Endometrial microvascular endothelial cells (primary cell): ENCODE results near the gene RFC1. TPM values are rescaled to one million over a fixed set of nuclear protein-coding genes. Genes with fewer than 3 reads are reported as not detected.
"Not testable (repeated sequence)": the region's sequence is repeated elsewhere in the genome, so short reads cannot be mapped to it uniquely, and the experiment has no call there.

ENCODE experiments used
- in situ Hi-C: cut with HindIII; loops from 2 replicates; pipeline ENCODE4 v1.10.0; 2017; ENCODE audit warnings: low sequenced_read_pairs, low pct_unique_long_range_greater_than_20kb; ENCODE audit errors: inconsistent ontology term
- total RNA-seq: library from RNA; depleted of rRNA; stranded (reverse); fragments of >200 nt; gene quantifications from one replicate; pipeline ENCODE4 v1.2.3, GENCODE V29; 2015; ENCODE audit errors: inconsistent ontology term

The RFC1 gene
- total RNA-seq, 1 donor from 2014 or later = 40.4 TPM

DNA sequence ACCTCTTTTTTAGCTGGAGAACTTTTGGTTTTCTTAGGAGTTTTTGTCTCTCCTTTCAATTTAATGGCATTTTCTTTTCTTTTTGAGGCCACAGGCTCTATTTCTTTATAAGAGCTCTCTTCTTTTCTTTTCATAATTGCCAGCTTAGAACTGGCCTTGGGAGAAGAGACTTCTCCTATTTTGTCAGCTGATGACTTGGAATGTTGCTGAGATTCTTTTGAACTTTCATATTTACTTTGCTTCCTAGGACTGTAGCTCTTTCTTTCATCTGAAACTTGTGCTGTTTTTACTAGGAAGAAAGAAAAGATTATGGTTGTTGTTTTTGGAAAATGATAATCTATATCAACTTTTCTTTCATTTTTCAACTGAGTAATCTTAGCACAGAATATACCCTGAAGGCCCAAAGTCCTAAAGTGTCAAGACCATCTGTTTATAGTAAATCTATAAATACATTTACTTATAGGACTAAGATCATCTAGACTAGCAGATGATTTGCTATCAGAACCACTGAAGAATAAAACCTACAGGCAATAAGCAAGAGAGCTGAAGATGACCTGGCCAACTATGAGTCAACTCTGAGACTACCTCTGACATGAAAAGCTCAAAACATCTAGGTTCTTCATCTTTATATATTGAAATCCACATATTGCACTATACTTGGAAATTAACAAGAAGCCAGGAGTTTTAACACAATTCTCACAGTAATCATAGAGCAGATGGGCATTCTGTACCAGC is 45.6 kb downstream of the RFC1 start:
- in situ Hi-C loops = no loop called here

DNA sequence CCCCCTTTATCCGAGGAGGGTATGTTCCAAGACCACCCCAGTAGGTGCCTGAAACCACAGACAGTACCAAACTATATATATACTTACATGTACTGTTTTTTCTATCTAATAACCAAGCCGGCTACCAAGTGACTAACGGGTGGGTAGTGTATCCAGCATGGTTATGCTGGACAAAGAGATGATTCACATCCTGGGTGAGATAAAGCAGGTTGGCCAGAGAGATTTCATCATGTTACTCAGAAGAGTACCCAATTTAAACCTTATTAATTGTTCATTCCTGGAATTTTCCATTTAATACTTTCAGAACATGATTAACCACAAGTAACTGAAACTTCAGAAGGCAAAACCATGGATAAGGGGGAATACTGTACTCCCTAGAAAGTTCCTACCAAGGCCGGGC is 46.5 kb downstream of the RFC1 start:
- in situ Hi-C loops = no loop called here

DNA sequence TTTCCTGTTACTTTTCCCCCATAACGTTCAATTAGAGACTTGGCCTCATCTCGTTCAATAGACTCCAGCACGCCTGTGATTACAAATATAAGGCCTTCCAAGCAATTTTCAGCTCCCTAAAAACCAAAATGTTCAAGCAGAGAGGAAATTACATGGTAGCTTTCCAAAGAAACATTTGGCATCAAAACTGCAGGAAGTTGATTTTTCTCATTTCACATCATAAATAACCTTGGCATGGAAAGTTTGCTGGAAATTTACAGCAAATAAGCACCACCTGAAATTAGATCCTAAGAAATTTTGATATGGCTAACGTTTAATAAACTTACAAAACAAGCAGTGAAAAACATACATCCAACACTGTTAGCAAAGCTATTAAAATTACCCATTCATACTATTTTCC is 53.3 kb downstream of the RFC1 start:
- in situ Hi-C loops = no loop called here

DNA sequence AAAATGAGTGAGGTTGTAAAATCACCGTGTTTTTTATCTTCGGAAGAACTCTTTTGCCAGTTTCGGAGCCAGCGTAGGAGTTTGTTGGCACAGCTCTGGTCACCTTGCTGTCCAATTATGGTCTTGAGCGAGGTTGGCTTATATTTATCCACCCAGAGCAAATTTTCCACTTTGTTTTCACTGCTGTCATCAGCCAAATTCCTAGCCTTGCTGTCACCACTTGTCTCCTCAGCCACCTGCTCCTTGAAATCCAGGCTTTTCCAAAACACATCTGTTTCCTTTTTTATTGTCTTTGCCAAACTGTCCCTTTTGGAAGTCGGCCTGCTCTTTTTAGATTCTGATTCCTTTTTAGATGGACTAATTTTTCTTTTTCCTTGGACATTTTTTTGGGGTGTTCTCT is 57.6 kb downstream of the RFC1 start:
- in situ Hi-C loops = no loop called here

DNA sequence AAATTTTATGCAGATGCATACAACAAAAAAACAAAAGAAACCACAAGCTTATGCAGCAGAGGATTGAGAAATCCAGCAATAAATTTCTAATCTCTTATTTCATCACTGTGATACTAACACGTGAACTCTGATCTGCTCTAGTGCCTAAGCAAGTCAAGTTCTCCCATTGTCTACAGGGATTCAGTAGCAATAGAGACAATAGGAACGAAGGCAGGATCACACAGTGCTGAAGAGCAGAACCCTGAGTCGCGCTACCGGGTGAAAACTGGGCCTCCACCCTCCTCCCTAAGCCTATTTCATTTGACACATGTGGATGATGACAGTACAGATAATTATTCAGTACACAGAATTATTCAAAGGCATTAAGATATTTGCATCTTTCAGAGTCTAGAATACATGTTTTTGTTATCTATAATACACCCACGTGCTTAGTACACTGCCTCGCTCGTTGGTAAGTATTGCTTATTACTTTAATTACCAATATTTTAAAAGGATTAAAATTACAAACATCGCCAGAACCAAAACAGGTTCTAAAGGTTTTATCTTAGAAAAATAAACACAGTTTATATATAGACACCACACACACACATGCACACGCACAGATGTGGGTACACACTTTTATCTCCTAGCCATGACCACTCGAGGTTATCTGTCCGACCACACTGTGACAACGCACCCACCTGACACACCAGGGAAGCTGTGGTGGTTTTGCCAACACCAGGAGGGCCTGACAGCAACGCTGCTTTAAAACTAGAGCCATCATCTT is 60.1 kb downstream of the RFC1 start:
- in situ Hi-C loops = no loop called here

DNA sequence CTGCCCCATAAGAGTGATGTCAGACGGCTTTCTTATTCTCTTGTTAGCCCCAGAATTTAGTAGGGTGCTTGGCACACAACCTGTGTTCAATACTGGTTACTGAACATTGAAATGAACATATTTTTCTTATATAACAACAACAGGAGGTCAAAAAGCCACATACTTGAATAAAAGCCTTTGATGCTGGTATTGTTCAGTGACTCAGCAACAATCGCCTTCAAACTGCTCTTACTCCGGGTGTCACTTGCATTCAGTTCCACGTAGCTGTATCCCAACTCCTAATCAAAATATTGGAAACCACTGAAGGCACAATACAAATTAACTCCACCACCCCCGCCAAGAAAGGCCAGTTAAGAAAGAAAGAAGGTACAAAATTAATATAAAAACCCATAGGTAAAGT is 61.5 kb downstream of the RFC1 start:
- in situ Hi-C loops = no loop called here

DNA sequence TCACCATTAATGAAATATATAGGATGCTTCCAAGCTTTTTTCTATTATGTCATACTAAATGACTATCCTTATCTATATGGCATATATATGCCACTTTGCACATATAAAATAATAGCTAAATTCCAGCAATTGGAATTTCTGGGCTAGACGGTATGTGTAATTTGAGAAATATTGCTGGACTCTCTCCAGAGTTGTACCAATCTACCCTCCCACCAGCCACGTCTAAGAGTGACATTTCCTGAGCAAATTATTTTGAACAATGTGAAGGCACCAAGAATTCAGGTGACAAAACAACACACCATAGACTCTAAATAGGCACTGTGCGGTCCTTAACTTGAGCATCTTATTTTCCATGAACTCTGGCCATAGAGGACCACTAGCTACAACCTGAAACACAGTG is 62.3 kb downstream of the RFC1 start:
- in situ Hi-C loops = no loop called here

DNA sequence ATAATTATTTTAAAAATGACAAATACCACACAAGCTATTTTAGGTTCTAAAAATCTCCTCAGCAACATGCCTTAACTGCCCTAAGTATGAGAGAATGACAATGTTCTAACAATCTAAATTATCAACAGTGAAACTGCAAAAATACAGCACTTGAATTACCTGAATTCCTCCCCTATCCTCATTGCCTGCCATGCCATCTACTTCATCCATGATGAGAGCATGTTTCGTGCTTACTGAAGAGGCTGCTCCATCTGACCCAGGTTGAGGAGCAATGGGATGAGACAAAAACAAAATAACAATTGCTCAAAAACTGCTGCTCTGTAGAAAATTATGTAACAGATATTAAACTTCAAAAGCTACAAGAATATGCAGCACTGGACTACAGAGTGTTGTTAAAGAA is 63.3 kb downstream of the RFC1 start:
- in situ Hi-C loops = no loop called here

DNA sequence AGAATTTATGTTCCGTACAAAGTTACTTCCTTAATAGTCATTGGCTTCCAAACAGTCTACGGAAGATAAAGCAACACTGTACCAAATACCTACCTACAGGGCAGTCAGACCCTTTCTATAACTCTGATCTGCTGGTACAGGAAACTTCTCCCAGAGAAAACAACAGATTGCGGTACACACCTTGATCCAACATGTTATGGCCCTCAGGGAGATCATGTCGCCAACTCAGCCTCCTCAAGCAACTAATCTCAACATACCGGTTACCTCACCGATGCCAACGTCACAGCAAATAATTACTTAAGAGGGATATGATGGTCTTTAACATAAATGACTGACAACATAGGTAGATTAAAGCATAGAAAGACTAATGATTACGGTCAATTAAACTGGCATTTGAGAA is 70.4 kb downstream of the RFC1 start:
- in situ Hi-C loops = no loop called here

DNA sequence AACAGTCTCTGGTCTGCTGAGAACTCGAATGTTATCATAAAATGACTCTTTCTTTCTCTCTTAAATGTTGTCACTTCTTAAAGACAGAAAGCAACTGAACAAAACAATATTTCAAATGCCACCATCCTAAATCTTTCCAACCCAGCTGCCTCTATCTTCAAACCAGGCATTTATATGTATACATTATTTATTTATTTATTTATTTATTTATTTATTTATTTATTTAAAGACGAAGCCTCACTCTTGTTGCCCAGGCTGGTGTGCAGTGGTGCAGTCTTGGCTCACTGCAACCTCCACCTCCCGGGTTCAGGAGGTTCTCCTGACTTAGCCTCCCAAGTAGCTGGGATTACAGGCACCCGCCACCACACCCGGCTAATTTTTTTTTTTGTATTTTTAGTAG is 73.7 kb downstream of the RFC1 start:
- in situ Hi-C loops = not testable (repeated sequence)

DNA sequence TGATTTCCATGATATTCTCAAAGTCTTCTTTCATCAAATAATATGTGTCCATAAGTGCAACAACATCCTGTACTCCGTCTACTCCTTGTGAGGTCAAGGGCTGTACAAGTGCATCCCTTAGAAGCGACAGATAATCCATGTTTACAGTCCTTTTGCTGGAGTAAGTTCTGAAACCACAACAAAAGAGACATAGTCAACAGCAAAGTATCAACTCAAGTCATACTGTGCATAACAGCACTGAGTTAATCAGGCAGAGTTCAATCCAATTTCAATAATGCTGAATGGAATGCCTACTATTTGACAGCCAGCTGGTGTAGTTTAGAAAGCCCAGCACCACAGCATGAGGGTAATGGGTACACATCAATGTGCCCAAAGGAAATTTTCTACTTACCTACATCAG is 74.5 kb downstream of the RFC1 start:
- in situ Hi-C loops = no loop called here

DNA sequence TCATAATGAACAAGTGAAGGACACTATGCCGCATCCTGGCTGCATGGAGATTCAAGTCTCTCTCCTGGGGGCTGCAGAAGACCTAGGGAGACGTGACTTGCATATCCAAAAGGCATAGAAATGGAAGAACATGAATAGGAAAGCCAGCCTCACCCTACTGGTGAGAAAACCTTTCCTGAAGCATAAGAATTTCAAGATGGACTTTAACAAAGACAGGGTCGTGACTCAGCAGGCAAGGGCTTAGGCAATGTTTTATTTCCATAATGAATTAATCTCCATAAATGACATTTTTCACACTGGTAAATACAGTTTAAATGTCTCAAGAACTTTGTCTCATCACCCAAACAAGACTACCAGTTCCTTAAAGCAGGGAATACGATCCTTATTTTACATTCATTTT is 78.9 kb downstream of the RFC1 start:
- in situ Hi-C loops = no loop called here

DNA sequence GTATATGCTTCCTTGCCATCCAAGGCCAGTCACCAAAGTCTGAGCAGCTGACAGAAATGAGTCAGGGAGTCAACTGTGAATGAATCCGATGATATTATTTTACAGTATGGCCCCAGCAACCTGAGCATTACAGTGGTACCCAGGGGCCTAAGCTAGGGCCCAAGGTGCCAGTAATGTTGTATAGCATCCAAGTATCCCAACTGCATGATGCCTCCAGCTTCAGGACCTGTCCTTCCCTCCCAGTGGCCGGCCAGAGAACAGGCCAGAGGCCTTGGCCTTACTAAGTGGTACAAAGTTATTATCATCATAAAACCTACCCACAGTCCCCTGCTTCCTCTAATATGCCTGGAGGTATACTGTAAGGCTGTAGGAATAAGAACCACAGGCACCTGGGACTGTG is 79.9 kb downstream of the RFC1 start:
- in situ Hi-C loops = no loop called here

DNA sequence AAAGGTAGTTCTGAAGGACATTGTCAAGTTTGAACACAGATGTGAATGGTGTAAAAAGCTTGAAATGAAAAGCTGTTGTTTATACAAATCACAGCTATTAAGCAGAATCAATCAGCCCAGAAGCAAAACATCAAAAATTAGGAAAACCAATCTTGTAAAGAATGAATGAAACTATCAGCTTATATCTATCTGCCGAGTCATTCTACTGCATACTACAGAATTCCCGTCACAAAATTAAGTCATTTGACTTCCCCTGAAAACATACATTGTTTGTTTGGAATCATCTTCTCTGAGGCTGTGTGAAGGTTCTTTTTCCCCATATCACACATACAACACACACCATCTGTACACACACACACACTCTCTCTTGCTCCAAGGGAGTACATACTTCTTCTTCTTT is 80.3 kb downstream of the RFC1 start:
- in situ Hi-C loops = no loop called here

DNA sequence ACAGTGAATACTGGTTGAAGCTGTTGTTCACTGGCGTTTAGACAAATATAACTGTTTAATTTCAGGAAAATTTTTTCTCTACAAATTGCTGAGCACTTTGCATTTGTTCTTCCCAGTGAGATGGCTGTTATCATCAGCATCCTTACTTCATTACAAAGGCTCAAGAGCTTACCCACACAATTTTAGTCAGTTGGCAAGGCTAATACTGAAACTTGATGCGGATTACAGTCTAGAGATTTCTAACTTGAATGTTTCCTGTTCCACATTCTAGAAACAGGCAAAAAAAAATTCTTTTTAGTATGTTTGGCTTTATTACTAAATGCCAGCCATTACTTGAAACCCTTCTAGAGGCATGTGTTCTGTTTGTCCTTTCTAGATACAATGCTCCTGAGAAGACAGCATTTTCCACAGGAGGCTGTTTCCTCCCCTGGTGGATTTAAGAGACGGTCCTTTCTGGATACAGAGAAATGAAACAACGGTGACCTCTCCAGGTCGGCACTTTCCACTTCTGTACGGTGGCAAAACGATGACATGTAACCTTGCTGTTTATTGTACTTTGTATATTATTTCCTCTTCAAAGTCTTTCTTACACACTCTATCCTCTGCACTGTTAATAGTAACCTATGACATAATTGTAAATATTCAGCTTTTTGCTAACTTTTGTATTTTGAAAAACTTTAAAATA is 80.9 kb downstream of the RFC1 start:
- in situ Hi-C loops = no loop called here

DNA sequence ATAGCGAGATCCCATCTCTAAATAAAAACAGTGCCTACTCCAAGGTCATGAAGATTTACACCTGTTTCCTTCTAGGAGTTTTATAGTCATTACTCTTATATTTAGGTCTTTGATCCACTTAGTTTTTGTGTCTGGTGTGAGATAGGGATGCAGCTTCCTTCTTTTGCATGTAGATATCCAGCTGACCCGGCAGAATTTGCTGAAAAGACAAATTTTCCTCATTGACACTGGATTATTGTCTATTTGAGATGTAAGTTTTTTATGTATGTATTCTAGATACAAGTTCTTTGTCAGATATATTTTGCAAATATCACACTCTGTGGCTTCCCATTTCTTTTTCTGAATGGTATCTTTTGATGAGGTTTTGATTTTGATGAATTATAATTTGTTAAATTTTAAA is 85.4 kb downstream of the RFC1 start:
- in situ Hi-C loops = no loop called here

DNA sequence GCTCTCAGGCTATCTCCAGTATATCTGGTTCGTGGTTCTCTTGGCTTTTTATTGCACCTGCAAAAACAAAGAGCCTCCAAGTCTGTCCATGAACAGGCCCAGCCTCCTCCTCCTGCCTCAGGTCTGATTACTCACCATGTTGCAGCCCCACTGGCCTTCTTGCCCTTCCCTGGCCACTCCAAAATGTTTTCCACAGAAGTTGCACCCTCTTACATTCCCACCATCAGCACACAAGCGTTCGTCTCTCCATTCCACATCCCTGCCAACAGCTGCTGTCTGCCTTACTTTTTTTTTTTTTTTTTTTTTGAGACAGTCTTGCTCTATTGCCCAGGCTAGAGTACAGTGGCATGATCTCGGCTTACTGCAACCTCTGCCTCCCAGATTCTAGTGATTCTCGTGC is 86.7 kb downstream of the RFC1 start:
- in situ Hi-C loops = no loop called here

DNA sequence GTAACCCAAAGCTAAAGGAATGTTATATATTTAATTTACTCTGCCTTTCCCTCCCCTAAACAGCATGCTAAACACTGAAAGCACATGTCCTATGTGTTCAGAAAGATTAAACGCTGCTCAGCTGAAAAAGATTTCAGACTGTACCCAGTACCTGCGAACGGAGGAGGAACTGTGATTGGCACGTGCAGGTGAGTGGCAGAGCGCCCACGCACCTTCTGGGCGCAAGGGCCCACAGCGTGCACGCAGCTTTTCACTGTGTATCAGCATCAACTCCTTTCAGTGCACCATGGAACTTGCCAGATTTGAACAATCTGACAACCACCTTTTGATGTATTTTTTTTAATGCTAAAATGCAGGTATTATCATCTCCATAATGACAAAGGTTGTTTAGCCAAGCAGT is 87.7 kb downstream of the RFC1 start:
- in situ Hi-C loops = no loop called here

DNA sequence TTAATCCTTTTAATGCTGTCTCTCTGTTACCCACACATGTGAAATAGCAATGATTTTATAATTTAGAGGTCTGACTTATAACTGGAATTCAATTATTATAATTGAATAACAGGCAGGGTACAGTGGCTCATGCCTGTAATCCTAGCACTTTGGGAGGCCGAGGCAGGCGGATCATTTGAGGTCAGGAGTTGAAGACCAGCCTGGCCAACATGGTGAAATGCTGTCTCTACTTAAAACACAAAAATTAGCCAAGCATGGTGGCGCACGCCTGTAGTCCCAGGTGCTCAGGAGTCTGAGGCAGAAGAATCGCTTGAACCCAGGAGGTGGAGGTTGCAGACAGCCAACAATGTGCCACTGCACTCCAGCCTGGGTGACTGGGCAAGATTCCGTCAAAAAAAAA is 88.5 kb downstream of the RFC1 start:
- in situ Hi-C loops = not testable (repeated sequence)

DNA sequence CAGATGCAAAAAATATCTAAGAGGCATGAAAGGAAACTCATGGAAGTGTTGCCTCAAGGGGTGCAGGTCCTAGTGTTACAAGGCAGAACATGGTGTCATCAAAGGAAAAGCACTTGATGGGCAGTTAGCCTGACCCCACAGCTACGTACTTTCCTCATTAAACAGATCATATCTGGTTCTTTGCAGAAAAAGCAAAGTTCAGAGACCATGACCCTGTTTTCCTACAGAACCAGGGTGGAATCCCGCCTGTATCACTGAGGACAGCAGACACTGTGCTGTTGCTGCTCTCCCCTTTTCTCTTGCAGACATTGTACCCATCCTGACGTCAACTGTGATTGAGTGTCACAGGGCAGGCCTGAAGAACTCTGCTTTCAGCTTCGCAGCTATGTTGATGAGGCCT is 91.7 kb downstream of the RFC1 start:
- in situ Hi-C loops = no loop called here
